Liver (tissue), 9 donors: ENCODE measurements around the gene FSIP1. TPM values are rescaled to one million over a fixed set of nuclear protein-coding genes. Genes with fewer than 3 reads are reported as not detected.

Experiments used
- DNase-seq: peaks from one replicate; pipeline ENCODE4 v3.0.0-alpha.2; 2017; ENCODE audit warnings: low spot score
- H3K27ac ChIP-seq, 2 donors: one replicate each; pipeline ENCODE4 v1.7.0; 2013; ENCODE audit warnings: inconsistent platforms in 2 of 2, low read length in 2 of 2, control low read depth in 1 of 2, low read depth in 1 of 2, mild to moderate bottlenecking in 1 of 2
- H3K27me3 ChIP-seq, 4 donors: one replicate each; pipeline versions ENCODE4 v1.6.1 to v1.7.0; 2013; ENCODE audit warnings: low read length in 3 of 4, inconsistent platforms in 1 of 4, mild to moderate bottlenecking in 1 of 4, moderate library complexity in 1 of 4; ENCODE audit not compliant: control insufficient read depth in 4 of 4, insufficient read depth in 4 of 4
- H3K36me3 ChIP-seq, 4 donors: one replicate each; pipeline versions ENCODE4 v1.6.1 to v1.7.0; 2013; ENCODE audit warnings: low read length in 3 of 4, mild to moderate bottlenecking in 3 of 4, low read depth in 1 of 4, moderate library complexity in 1 of 4; ENCODE audit not compliant: control insufficient read depth in 4 of 4, insufficient read depth in 3 of 4
- H3K4me1 ChIP-seq, 4 donors: one replicate each; pipeline versions ENCODE4 v1.6.1 to v1.7.0; 2013; ENCODE audit warnings: low read length in 3 of 4, mild to moderate bottlenecking in 3 of 4, moderate library complexity in 1 of 4; ENCODE audit not compliant: control insufficient read depth in 4 of 4, insufficient read depth in 4 of 4
- H3K4me3 ChIP-seq, 3 donors: one replicate each; pipeline versions ENCODE4 v1.6.1 to v1.7.0; 2013; ENCODE audit warnings: low read length in 3 of 3, control low read depth in 1 of 3, low read depth in 1 of 3, mild to moderate bottlenecking in 1 of 3
- H3K9ac ChIP-seq, 2 donors: one replicate each; pipeline ENCODE4 v1.7.0; 2013; ENCODE audit warnings: low read length in 2 of 2, mild to moderate bottlenecking in 2 of 2, moderate library complexity in 2 of 2, control low read depth in 1 of 2, low read depth in 1 of 2
- H3K9me3 ChIP-seq, 4 donors: one replicate each; pipeline versions ENCODE4 v1.6.1 to v1.7.0; 2013; ENCODE audit warnings: low read length in 3 of 4; ENCODE audit not compliant: control insufficient read depth in 4 of 4
- EGR1 ChIP-seq, 2 donors: IDR thresholded peaks; 2 replicates each; pipeline ENCODE4 v1.6.1; 2016 to 2018; ENCODE audit warnings: antibody characterized with exemption in 2 of 2, low read depth in 2 of 2
- FOXA1 ChIP-seq: IDR thresholded peaks from 2 replicates; pipeline ENCODE4 v1.6.1; 2016; ENCODE audit warnings: antibody characterized with exemption
- FOXA2 ChIP-seq: IDR thresholded peaks from 2 replicates; pipeline ENCODE4 v1.6.1; 2016; ENCODE audit warnings: antibody characterized with exemption
- GABPA ChIP-seq, 2 donors: IDR thresholded peaks in 1 of 2; conservative IDR thresholded peaks in 1 of 2; 2 replicates each; pipeline ENCODE4 v1.6.1; 2016; ENCODE audit warnings: antibody characterized with exemption in 2 of 2, mild to moderate bottlenecking in 1 of 2, moderate library complexity in 1 of 2
- HNF4A ChIP-seq, 2 donors: conservative IDR thresholded peaks; 2 replicates each; pipeline ENCODE4 v1.6.1; 2016; ENCODE audit warnings: antibody characterized with exemption in 2 of 2, mild to moderate bottlenecking in 2 of 2
- HNF4G ChIP-seq: IDR thresholded peaks from 2 replicates; pipeline ENCODE4 v1.6.1; 2016; ENCODE audit warnings: antibody characterized with exemption
- NR2F2 ChIP-seq: IDR thresholded peaks from 2 replicates; pipeline ENCODE4 v1.6.1; 2016; ENCODE audit warnings: antibody characterized with exemption
- RAD21 ChIP-seq, 2 donors: IDR thresholded peaks; 2 replicates each; pipeline ENCODE4 v1.6.1; 2016; ENCODE audit warnings: antibody characterized with exemption in 2 of 2, mild to moderate bottlenecking in 2 of 2
- RXRA ChIP-seq, 2 donors: IDR thresholded peaks; 2 replicates each; pipeline ENCODE4 v1.6.1; 2017 to 2018; ENCODE audit warnings: antibody characterized with exemption in 2 of 2, mild to moderate bottlenecking in 1 of 2
- SP1 ChIP-seq: IDR thresholded peaks from 2 replicates; pipeline ENCODE4 v1.6.1; 2018; ENCODE audit warnings: antibody characterized with exemption, mild to moderate bottlenecking
- YY1 ChIP-seq: IDR thresholded peaks from 2 replicates; pipeline ENCODE4 v1.6.1; 2016; ENCODE audit warnings: antibody characterized with exemption, mild to moderate bottlenecking
- WGBS: extraction: QIAGEN DNeasy Blood & Tissue Kit; methylation state at CpG from one replicate; pipeline ENCODE4 v1.1.7; 2013; 5-methylcytosine and 5-hydroxymethylcytosine counted together
- polyA plus RNA-seq, 2 donors: library from polyadenylated mRNA; stranded (reverse) in 1 of 2; unstranded in 1 of 2; fragments of 200-250 nt in 1 of 2; fragments of >200 nt in 1 of 2; fragmentation: Nextera tagmentation in 1 of 2; extraction: Ambion mirVana in 1 of 2; gene quantifications; one replicate each; pipeline versions ENCODE4 v1.2.1 to v1.2.3, GENCODE V29; 2013 to 2015
- total RNA-seq, 2 donors: library from RNA; depleted of rRNA; stranded (reverse); fragments of >200 nt; gene quantifications; one replicate each; pipeline ENCODE4 v1.2.3, GENCODE V29; 2014
- TF ChIP-seq, protein P1 (sequence below): IDR thresholded peaks from 2 replicates; pipeline ENCODE4 v1.6.1; 2016; ENCODE audit warnings: antibody characterized with exemption, mild to moderate bottlenecking
- TF ChIP-seq, protein P2 (sequence below): IDR thresholded peaks from 2 replicates; pipeline ENCODE4 v1.6.1; 2016; ENCODE audit warnings: antibody characterized with exemption
- TF ChIP-seq, protein P3 (sequence below): IDR thresholded peaks from 2 replicates; pipeline ENCODE4 v1.6.1; 2016; ENCODE audit warnings: antibody characterized with exemption
- TF ChIP-seq, protein P4 (sequence below): fragments of 150-350 bp; IDR thresholded peaks from 2 replicates; pipeline ENCODE4 v1.5.1; 2017; ENCODE audit warnings: improper control_type of control experiment, low read depth, low read length; ENCODE audit not compliant: missing input control
- TF ChIP-seq, protein P5 (sequence below): IDR thresholded peaks from 2 replicates; pipeline ENCODE4 v1.6.1; 2016; ENCODE audit warnings: antibody characterized with exemption
- donor health status: healthy.
- donor health status: healthy.
- donor health status: healthy.
- donor health status: healthy.
- donor health status: healthy.

FSIP1 gene
- total and polyA plus RNA-seq, 4 donors, result 0.05 to 0.29 (median 0.13) TPM

DNA sequence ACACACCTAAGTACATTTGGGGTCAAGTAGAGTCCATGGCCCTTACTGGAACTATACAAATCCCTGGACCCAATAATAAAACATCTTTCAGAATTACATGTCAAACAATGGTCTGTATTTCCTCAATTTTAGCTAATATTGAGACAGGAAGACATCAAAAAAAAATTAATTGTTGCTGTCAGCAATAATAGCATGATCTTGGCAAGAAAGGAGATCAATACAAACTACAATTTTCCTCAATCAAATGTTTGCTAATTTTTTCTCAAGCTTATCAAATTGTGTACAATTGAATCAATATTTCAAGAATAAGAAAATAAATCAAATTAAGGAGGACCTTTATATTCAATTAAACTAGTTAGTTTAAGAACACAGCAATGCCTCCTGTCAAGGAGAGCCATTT is 62.6 kb downstream of the FSIP1 start:
- no peak overlapping the region for H3K27ac ChIP-seq
- no peak for DNase-seq
- H3K9me3 ChIP-seq, result no peaks in the 10 kb centered on the region
- no peaks in the 10 kb centered on the region for H3K36me3 ChIP-seq
- H3K27me3 ChIP-seq, result no peaks in the 10 kb centered on the region
- H3K4me1 ChIP-seq, result no peaks in the 10 kb centered on the region
- no peak overlapping the region for H3K9ac ChIP-seq
- TF ChIP-seq, protein P1, sequence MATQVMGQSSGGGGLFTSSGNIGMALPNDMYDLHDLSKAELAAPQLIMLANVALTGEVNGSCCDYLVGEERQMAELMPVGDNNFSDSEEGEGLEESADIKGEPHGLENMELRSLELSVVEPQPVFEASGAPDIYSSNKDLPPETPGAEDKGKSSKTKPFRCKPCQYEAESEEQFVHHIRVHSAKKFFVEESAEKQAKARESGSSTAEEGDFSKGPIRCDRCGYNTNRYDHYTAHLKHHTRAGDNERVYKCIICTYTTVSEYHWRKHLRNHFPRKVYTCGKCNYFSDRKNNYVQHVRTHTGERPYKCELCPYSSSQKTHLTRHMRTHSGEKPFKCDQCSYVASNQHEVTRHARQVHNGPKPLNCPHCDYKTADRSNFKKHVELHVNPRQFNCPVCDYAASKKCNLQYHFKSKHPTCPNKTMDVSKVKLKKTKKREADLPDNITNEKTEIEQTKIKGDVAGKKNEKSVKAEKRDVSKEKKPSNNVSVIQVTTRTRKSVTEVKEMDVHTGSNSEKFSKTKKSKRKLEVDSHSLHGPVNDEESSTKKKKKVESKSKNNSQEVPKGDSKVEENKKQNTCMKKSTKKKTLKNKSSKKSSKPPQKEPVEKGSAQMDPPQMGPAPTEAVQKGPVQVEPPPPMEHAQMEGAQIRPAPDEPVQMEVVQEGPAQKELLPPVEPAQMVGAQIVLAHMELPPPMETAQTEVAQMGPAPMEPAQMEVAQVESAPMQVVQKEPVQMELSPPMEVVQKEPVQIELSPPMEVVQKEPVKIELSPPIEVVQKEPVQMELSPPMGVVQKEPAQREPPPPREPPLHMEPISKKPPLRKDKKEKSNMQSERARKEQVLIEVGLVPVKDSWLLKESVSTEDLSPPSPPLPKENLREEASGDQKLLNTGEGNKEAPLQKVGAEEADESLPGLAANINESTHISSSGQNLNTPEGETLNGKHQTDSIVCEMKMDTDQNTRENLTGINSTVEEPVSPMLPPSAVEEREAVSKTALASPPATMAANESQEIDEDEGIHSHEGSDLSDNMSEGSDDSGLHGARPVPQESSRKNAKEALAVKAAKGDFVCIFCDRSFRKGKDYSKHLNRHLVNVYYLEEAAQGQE, result no peak
- TF ChIP-seq, protein P2, sequence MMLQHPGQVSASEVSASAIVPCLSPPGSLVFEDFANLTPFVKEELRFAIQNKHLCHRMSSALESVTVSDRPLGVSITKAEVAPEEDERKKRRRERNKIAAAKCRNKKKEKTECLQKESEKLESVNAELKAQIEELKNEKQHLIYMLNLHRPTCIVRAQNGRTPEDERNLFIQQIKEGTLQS, result no peak
- TF ChIP-seq SP1 (no peak), GABPA (IDR thresholded peaks at IDR 0.05 in 1 of 2, conservative IDR thresholded peaks at IDR 0.05 in 1 of 2) (no peak), HNF4A (conservative IDR thresholded peaks at IDR 0.05) (no peak), FOXA2 (no peak), RAD21 (IDR thresholded peaks at IDR 0.05) (no peak), RXRA (IDR thresholded peaks at IDR 0.05) (no peak), FOXA1 (no peak)
- TF ChIP-seq, protein P3, sequence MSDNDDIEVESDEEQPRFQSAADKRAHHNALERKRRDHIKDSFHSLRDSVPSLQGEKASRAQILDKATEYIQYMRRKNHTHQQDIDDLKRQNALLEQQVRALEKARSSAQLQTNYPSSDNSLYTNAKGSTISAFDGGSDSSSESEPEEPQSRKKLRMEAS, result no peak
- TF ChIP-seq, protein P4, sequence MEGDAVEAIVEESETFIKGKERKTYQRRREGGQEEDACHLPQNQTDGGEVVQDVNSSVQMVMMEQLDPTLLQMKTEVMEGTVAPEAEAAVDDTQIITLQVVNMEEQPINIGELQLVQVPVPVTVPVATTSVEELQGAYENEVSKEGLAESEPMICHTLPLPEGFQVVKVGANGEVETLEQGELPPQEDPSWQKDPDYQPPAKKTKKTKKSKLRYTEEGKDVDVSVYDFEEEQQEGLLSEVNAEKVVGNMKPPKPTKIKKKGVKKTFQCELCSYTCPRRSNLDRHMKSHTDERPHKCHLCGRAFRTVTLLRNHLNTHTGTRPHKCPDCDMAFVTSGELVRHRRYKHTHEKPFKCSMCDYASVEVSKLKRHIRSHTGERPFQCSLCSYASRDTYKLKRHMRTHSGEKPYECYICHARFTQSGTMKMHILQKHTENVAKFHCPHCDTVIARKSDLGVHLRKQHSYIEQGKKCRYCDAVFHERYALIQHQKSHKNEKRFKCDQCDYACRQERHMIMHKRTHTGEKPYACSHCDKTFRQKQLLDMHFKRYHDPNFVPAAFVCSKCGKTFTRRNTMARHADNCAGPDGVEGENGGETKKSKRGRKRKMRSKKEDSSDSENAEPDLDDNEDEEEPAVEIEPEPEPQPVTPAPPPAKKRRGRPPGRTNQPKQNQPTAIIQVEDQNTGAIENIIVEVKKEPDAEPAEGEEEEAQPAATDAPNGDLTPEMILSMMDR, result no peak
- TF ChIP-seq, protein P5, sequence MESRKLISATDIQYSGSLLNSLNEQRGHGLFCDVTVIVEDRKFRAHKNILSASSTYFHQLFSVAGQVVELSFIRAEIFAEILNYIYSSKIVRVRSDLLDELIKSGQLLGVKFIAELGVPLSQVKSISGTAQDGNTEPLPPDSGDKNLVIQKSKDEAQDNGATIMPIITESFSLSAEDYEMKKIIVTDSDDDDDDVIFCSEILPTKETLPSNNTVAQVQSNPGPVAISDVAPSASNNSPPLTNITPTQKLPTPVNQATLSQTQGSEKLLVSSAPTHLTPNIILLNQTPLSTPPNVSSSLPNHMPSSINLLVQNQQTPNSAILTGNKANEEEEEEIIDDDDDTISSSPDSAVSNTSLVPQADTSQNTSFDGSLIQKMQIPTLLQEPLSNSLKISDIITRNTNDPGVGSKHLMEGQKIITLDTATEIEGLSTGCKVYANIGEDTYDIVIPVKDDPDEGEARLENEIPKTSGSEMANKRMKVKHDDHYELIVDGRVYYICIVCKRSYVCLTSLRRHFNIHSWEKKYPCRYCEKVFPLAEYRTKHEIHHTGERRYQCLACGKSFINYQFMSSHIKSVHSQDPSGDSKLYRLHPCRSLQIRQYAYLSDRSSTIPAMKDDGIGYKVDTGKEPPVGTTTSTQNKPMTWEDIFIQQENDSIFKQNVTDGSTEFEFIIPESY, result no peak
- H3K4me3 ChIP-seq, result no peak overlapping the region

DNA sequence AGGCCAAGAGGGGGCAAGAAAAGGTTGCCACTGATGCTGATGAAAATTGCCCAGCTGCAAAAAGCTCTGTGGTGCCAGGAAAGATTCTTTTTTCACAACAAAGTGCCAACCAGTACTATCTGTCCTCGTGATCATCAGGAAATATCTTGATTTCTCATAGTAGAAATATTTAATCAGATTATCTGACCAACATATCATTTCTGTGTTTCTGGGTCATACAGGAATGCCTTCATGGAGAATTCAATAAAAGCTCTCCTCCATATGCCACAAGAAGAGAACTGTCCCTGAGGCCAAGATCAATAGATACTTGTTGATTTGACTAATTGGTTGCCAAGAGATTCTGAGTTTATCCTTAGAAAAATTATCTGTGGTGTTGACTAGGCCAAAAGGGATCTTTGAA is 63.5 kb downstream of the FSIP1 start:
- no peak overlapping the region for H3K4me3 ChIP-seq
- no peaks in the 10 kb centered on the region for H3K9me3 ChIP-seq
- H3K27me3 ChIP-seq, result no peaks in the 10 kb centered on the region
- no peak for DNase-seq
- WGBS, result 87% methylated on average over 1 of the region's 1 CpG
- no peak overlapping the region for H3K27ac ChIP-seq
- no peak overlapping the region for H3K9ac ChIP-seq
- TF ChIP-seq HNF4G, result no peak
- TF ChIP-seq, protein P1, result no peak
- no peak for TF ChIP-seq NR2F2
- no peak for TF ChIP-seq FOXA2
- TF ChIP-seq, protein P3, result no peak
- TF ChIP-seq EGR1 (IDR thresholded peaks at IDR 0.05; ENCODE audit: low read depth in 2 of 2), result no peak
- TF ChIP-seq, protein P2, result no peak
- no peak for TF ChIP-seq YY1
- TF ChIP-seq, protein P4, result no peak
- H3K36me3 ChIP-seq, result no peaks in the 10 kb centered on the region
- H3K4me1 ChIP-seq, result no peaks in the 10 kb centered on the region
